OCI-LY1 (cell line): ENCODE results near the gene TMEM72.

Source experiments
- H2AFZ ChIP-seq: fragments of 200-600 bp; sonication (generic), shearing (Covaris generic); 2 replicates; pipeline ENCODE4 v1.6.0; 2014; ENCODE audit warnings: antibody characterized with exemption, mild to moderate bottlenecking, low read length
- H3F3A ChIP-seq: fragments of 200-600 bp; sonication (generic), shearing (Covaris generic); 2 replicates; pipeline ENCODE4 v1.6.0; 2014; ENCODE audit warnings: mild to moderate bottlenecking, antibody characterized with exemption, low read length, moderate library complexity; ENCODE audit not compliant: insufficient read depth
- H3K27ac ChIP-seq: fragments of 200-600 bp; sonication (generic); 2 replicates; pipeline ENCODE4 v1.5.1; 2014; ENCODE audit warnings: low read length, mixed run types, mild to moderate bottlenecking, low read depth; ENCODE audit not compliant: poor library complexity, severe bottlenecking
- H3K27me3 ChIP-seq: fragments of 200-600 bp; sonication (generic); 2 replicates; pipeline ENCODE4 v1.6.0; 2014; ENCODE audit warnings: antibody characterized with exemption, mild to moderate bottlenecking, low read length, moderate library complexity; ENCODE audit not compliant: insufficient read depth
- H3K36me3 ChIP-seq: fragments of 200-600 bp; sonication (generic); 2 replicates; pipeline ENCODE4 v1.6.1; 2014; ENCODE audit warnings: mild to moderate bottlenecking, antibody characterized with exemption, low read length, moderate library complexity, mixed read lengths; ENCODE audit not compliant: insufficient read depth
- H3K4me1 ChIP-seq: fragments of 200-600 bp; sonication (generic); 2 replicates; pipeline ENCODE4 v1.5.1; 2014; ENCODE audit warnings: mild to moderate bottlenecking, low read length, moderate library complexity; ENCODE audit not compliant: insufficient read depth, severe bottlenecking
- H3K4me2 ChIP-seq: fragments of 200-600 bp; sonication (generic), shearing (Covaris generic); 2 replicates; pipeline ENCODE4 v1.6.1; 2014; ENCODE audit warnings: low read length
- H3K4me3 ChIP-seq: fragments of 200-600 bp; sonication (generic); 2 replicates; pipeline ENCODE4 v1.5.1; 2014; ENCODE audit warnings: low read length, low read depth, mild to moderate bottlenecking, mixed read lengths; ENCODE audit not compliant: poor library complexity, severe bottlenecking
- H3K79me2 ChIP-seq: fragments of 200-600 bp; shearing (Covaris generic); 2 replicates; pipeline ENCODE4 v1.6.1; 2016; ENCODE audit warnings: mixed run types, low read length, mixed read lengths; ENCODE audit not compliant: insufficient read depth
- H3K9ac ChIP-seq: fragments of 200-600 bp; sonication (generic), shearing (Covaris generic); 2 replicates; pipeline ENCODE4 v1.6.1; 2014; ENCODE audit warnings: mild to moderate bottlenecking, low read length, mixed read lengths
- H3K9me2 ChIP-seq: fragments of 200-600 bp; sonication (generic), shearing (Covaris generic); 2 replicates; pipeline ENCODE4 v1.6.1; 2014; ENCODE audit warnings: low read depth, mild to moderate bottlenecking, low read length, mixed read lengths
- H3K9me3 ChIP-seq: fragments of 200-600 bp; shearing (Covaris generic); 2 replicates; pipeline ENCODE4 v1.6.1; 2014; ENCODE audit warnings: low read length, mixed read lengths
- H4K20me1 ChIP-seq: fragments of 200-600 bp; sonication (generic), shearing (Covaris generic); 2 replicates; pipeline ENCODE4 v1.6.0; 2016; ENCODE audit warnings: mild to moderate bottlenecking, low read length; ENCODE audit not compliant: insufficient read depth
- EZH2 ChIP-seq: fragments of 200-600 bp; sonication (generic), shearing (Covaris generic); IDR thresholded peaks from 2 replicates; pipeline ENCODE4 v1.8.0; 2017; ENCODE audit warnings: borderline replicate concordance, mixed run types, mild to moderate bottlenecking, antibody characterized with exemption, low read length, moderate library complexity, mixed read lengths
- TF ChIP-seq, protein P1 (sequence below): fragments of 200-600 bp; sonication (generic), shearing (Covaris generic); IDR thresholded peaks from 2 replicates; pipeline ENCODE4 v1.5.1; 2017; ENCODE audit warnings: mild to moderate bottlenecking, antibody characterized with exemption, low read length, moderate library complexity, mixed read lengths

The TMEM72 gene

DNA sequence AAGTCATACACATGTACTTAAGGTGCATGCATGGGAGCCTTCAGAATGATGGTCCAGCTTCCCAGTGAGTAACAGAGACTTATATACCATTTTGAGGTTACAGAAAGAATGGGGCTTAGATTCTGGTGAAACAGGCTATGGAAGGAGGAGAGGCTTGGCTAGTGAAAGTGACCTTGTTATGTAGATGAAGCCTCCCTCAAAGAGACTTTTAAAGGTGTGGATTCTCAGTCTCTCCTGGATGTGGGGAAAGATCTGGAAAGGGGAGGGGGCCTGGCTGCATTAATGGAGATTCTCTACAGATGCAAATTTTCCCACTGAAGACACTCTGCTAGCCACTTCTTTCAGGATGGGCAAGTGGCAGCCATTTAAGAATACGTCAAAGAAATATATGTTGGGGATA is 54.0 kb downstream of the TMEM72 start:
- no peaks in the 10 kb centered on the region for H3F3A ChIP-seq
- no peak for TF ChIP-seq EZH2
- TF ChIP-seq, protein P1, sequence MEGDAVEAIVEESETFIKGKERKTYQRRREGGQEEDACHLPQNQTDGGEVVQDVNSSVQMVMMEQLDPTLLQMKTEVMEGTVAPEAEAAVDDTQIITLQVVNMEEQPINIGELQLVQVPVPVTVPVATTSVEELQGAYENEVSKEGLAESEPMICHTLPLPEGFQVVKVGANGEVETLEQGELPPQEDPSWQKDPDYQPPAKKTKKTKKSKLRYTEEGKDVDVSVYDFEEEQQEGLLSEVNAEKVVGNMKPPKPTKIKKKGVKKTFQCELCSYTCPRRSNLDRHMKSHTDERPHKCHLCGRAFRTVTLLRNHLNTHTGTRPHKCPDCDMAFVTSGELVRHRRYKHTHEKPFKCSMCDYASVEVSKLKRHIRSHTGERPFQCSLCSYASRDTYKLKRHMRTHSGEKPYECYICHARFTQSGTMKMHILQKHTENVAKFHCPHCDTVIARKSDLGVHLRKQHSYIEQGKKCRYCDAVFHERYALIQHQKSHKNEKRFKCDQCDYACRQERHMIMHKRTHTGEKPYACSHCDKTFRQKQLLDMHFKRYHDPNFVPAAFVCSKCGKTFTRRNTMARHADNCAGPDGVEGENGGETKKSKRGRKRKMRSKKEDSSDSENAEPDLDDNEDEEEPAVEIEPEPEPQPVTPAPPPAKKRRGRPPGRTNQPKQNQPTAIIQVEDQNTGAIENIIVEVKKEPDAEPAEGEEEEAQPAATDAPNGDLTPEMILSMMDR: no peak
- peaks cover 6% of the 10 kb centered on the region for H3K4me1 ChIP-seq

DNA sequence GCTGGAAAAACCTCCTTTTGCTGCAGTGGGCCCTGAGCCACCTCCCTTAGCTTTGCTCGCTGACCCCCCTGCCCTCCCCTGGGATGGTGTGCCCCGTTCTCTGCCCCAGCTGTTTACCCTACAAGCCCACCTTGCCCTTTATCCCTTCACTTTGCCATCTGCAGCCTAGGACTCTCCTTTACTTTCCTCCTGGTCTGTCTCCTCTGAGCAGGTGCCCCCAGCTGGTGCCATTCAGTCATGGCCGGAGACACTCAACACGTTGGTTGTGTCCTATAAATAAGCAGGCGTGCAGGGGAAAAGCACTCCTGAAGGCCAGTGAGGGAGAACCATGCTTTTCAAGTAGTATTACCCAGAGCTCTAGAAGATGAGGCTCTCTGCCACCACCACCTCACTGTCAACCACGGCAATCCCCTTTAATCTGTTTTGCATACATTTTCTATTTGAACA is 54.5 kb downstream of the TMEM72 start:
- Histone ChIP-seq H3F3A (no peaks in the 10 kb centered on the region), H3K79me2 (no peaks in the 10 kb centered on the region), H4K20me1 (no peaks in the 10 kb centered on the region), H3K9me2 (no peaks in the 10 kb centered on the region), H3K9ac (no peak overlapping the region), H3K4me1 (peaks cover 6% of the 10 kb centered on the region), H3K27me3 (no peaks in the 10 kb centered on the region), H2AFZ (no peak overlapping the region), H3K4me2 (no peak overlapping the region), H3K36me3 (no peaks in the 10 kb centered on the region), H3K4me3 (no peak overlapping the region), H3K27ac (no peak overlapping the region), H3K9me3 (no peaks in the 10 kb centered on the region)
- no peak for TF ChIP-seq EZH2
- TF ChIP-seq, protein P1: no peak

More for the DNA sequence above, 54.0 kb downstream of the TMEM72 start:
- H3K36me3 ChIP-seq: no peaks in the 10 kb centered on the region
- H2AFZ ChIP-seq: no peak overlapping the region
- no peaks in the 10 kb centered on the region for H3K27me3 ChIP-seq
- H3K4me2 ChIP-seq: no peak overlapping the region
- no peaks in the 10 kb centered on the region for H3K9me3 ChIP-seq
- H3K9me2 ChIP-seq: no peaks in the 10 kb centered on the region
- H3K27ac ChIP-seq: no peak overlapping the region
- no peaks in the 10 kb centered on the region for H3K79me2 ChIP-seq
- no peak overlapping the region for H3K9ac ChIP-seq
- no peaks in the 10 kb centered on the region for H4K20me1 ChIP-seq
- no peak overlapping the region for H3K4me3 ChIP-seq

DNA sequence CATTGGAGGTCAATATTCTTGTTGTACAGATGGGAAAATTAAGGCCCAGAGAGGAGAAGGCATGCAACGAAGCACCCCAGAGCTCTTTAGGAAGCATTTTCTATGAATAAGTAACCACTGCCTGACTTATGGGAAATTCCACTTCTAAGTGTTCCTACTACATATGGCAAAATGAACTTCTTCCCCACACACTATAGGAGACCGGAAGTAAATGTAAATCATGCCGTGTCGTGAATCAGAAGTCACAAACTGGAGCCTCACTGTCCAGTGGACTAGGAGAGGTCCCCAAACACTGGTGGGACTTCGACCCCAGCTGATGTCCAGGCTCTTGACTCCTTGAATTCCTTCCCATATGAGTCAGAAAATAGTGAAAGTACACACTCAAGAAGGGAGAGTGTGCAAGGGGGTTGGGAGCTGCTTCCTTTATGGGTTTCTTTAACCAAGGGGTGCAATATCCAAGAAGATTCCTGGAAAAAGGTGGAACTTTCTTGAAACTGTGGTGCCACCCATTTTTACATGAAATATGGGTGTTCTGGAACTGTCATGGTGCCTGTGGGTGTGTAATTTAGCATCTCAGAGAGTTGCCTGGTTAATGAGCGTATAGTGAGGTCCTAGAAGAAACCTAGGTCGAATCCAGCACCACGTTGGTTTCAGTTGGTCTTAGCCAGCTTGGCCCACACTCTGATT is 55.1 kb downstream of the TMEM72 start:
- H3F3A ChIP-seq: no peaks in the 10 kb centered on the region
- H3K4me3 ChIP-seq: no peak overlapping the region
- TF ChIP-seq, protein P1: no peak
- no peak for TF ChIP-seq EZH2
- H3K9me2 ChIP-seq: no peaks in the 10 kb centered on the region
- H2AFZ ChIP-seq: no peak overlapping the region
- H3K4me2 ChIP-seq: no peak overlapping the region; the same call in 1 of the 2 replicates
- no peaks in the 10 kb centered on the region for H3K9me3 ChIP-seq
- no peaks in the 10 kb centered on the region for H4K20me1 ChIP-seq
- no peaks in the 10 kb centered on the region for H3K79me2 ChIP-seq
- H3K27me3 ChIP-seq: no peaks in the 10 kb centered on the region
- peaks cover 6% of the 10 kb centered on the region for H3K4me1 ChIP-seq
- no peak overlapping the region for H3K9ac ChIP-seq
- H3K27ac ChIP-seq: no peak overlapping the region
- no peaks in the 10 kb centered on the region for H3K36me3 ChIP-seq
